HL-60 (cell line): ENCODE results near the gene ALDH1A2.

ENCODE experiments used
- DNase-seq, 2 experiments: peaks; one replicate each; pipeline ENCODE4 v3.0.0-alpha.2; 2010 to 2020; ENCODE audit warnings: low read depth in 1 of 2, low spot score in 1 of 2
- H3K27ac ChIP-seq: fragments of 250-450 bp; sonication (Bioruptor Pico); replicated peaks from 2 replicates; pipeline ENCODE4 v1.5.1; 2020; ENCODE audit warnings: mild to moderate bottlenecking, moderate library complexity
- H3K27me3 ChIP-seq: fragments of 250-450 bp; sonication (Bioruptor Pico); 2 replicates; pipeline ENCODE4 v1.5.1; 2021; ENCODE audit warnings: mild to moderate bottlenecking, moderate library complexity; ENCODE audit not compliant: insufficient read depth, poor library complexity, severe bottlenecking
- H3K4me3 ChIP-seq: replicated peaks from 2 replicates; pipeline ENCODE4 v1.5.1; 2011; ENCODE audit warnings: mild to moderate bottlenecking, control low read depth, low read length; ENCODE audit not compliant: insufficient read depth
- CTCF ChIP-seq: IDR thresholded peaks from one replicate; pipeline ENCODE4 v1.5.1; 2011; ENCODE audit warnings: low read length, control low read depth, inconsistent platforms; ENCODE audit not compliant: insufficient read depth
- GABPA ChIP-seq: IDR thresholded peaks from 2 replicates; pipeline ENCODE4 v1.6.1; 2012; ENCODE audit warnings: low read depth
- POLR2AphosphoS5 ChIP-seq: IDR thresholded peaks from 2 replicates; pipeline ENCODE4 v1.6.1; 2012; ENCODE audit warnings: low read depth
- REST ChIP-seq: IDR thresholded peaks from 2 replicates; pipeline ENCODE4 v1.6.1; 2012; ENCODE audit warnings: low read depth; ENCODE audit not compliant: insufficient replicate concordance
- SPI1 ChIP-seq: IDR thresholded peaks from 2 replicates; pipeline ENCODE4 v1.6.1; 2012; ENCODE audit warnings: low read depth, mild to moderate bottlenecking, borderline replicate concordance

Gene ALDH1A2

GRCh38 chr15:58111718-58112104, 46.2 kb upstream of the ALDH1A2 start:
- no peak for DNase-seq
- TF ChIP-seq POLR2AphosphoS5 (no peak), GABPA (no peak), CTCF (no peak), REST (no peak), SPI1 (no peak)
- Histone ChIP-seq H3K27ac (no peak overlapping the region), H3K4me3 (no peak overlapping the region), H3K27me3 (no peaks in the 10 kb centered on the region)

GRCh38 chr15:58110999-58111717, 45.6 kb upstream of the ALDH1A2 start:
- H3K27ac ChIP-seq: no peak overlapping the region
- no peaks in the 10 kb centered on the region for H3K27me3 ChIP-seq
- no peak overlapping the region for H3K4me3 ChIP-seq
- DNase-seq: no peak
- TF ChIP-seq REST (no peak), SPI1 (no peak), GABPA (no peak), CTCF (no peak), POLR2AphosphoS5 (no peak)

- H3K4me3 ChIP-seq: no peak overlapping the region
- H3K27me3 ChIP-seq: no peaks in the 10 kb centered on the region
- TF ChIP-seq GABPA: no peak
- TF ChIP-seq CTCF: no peak
- no peak for TF ChIP-seq REST
- no peak overlapping the region for H3K27ac ChIP-seq
- no peak for DNase-seq
These were observed 43.9 kb upstream of the ALDH1A2 start for GRCh38 chr15:58109419-58109818.
